ENCODE results near the gene ERMAP.
A peak's percentile ranks its signal among the peaks of the same experiment; 100 is the strongest.

Gene ERMAP

DNA sequence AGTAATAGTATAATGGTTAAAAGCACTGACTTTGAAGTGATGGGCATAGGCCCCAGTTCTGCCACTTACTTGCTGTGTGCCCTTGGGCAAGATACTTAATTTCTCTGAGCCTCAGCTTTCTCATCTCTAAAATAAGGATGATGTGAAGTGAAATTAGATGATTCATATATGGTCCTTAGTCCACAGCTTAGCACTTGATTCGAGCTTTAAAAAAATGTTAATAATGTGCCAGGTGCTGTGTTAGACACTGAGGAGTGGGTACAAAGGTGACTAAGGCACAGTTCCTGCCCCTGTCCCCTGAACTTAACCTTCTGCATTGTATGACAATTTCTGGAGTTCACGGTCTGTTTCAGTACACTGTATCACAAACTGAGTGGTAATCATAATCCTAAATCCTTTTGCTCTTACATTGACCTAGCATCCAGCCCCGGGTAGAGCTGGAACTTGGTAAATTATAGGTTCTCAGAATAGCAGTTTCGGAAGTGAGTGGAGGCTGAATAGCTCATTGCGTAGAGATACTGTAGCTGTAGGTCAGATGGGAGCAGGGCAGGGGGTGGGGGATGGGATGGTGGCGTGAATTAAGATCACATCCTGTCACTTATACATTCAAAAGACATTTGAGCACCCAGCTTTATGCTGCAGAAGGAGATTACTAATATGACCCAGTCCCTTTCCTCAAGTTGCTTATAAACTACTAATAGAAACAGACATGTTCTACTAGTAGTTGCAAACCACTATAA is 31.0 kb downstream of the ERMAP start:
- no peak overlapping the region for H3K27ac ChIP-seq
- TF ChIP-seq, protein P1, sequence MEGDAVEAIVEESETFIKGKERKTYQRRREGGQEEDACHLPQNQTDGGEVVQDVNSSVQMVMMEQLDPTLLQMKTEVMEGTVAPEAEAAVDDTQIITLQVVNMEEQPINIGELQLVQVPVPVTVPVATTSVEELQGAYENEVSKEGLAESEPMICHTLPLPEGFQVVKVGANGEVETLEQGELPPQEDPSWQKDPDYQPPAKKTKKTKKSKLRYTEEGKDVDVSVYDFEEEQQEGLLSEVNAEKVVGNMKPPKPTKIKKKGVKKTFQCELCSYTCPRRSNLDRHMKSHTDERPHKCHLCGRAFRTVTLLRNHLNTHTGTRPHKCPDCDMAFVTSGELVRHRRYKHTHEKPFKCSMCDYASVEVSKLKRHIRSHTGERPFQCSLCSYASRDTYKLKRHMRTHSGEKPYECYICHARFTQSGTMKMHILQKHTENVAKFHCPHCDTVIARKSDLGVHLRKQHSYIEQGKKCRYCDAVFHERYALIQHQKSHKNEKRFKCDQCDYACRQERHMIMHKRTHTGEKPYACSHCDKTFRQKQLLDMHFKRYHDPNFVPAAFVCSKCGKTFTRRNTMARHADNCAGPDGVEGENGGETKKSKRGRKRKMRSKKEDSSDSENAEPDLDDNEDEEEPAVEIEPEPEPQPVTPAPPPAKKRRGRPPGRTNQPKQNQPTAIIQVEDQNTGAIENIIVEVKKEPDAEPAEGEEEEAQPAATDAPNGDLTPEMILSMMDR (IDR thresholded peaks at IDR 0.05) = no peak
- DNase-seq (ENCODE audit: low spot score) = no peak
- H3K4me3 ChIP-seq = peak overlapping the region; percentile 97

DNA sequence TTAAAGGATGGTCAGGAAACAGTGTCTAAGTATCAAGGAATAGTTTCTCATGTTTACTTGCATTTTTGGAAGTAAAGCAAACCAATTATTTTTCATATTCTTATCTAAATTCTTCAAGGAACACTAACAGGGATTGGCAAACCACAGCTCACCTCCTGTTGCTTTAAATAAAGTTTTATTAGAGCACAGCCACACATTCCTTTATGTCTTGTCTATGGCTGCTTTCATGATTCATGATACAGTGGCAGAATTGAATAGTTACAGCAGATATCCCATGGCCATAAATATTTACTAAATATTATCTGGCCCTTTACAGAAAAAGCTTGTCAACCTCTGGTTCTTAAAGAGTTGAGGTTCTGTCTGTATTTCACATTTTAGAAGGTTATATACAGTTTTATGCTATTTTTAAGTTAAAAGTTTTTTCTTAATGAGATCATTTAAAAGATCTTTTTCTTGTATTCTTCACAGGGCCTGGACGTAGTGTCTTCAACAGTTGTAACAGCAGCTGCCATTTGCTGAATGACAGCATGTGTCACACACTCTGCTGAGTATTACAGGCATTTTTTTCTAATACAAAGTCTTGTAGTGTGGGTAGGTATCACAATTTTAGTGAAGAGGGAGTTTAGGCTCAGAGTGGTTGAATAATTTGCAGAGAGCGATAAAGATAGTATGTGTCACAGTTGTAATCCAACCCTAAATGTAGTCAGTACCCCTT is 32.1 kb downstream of the ERMAP start:
- TF ChIP-seq, protein P1 (IDR thresholded peaks at IDR 0.05) = no peak
- DNase-seq (ENCODE audit: low spot score) = no peak
- no peak overlapping the region for H3K27ac ChIP-seq
- H3K4me3 ChIP-seq = no peak overlapping the region

DNA sequence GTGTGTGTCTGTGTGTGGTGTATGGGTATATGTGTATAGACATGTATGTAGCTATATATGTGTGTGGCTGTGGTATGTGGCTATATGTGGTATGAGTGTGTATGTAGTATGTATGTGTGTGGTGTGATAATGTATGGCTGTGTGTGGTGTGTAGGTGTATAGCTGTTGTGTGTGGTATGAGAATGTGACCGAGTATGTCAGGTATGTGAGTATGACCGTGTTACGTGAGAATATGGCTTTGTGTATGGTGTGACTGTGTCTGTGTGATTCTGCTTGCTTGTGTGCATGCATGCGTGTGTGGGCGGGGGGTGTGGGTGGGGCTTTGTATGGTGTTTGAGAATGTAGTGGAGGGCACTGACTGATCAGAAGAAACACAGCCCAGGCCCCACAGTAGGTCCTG is 33.0 kb downstream of the ERMAP start:
- H3K27ac ChIP-seq = no peak overlapping the region
- no peak for DNase-seq (ENCODE audit: low spot score)
- TF ChIP-seq, protein P1 (IDR thresholded peaks at IDR 0.05) = no peak
- H3K4me3 ChIP-seq = no peak overlapping the region

DNA sequence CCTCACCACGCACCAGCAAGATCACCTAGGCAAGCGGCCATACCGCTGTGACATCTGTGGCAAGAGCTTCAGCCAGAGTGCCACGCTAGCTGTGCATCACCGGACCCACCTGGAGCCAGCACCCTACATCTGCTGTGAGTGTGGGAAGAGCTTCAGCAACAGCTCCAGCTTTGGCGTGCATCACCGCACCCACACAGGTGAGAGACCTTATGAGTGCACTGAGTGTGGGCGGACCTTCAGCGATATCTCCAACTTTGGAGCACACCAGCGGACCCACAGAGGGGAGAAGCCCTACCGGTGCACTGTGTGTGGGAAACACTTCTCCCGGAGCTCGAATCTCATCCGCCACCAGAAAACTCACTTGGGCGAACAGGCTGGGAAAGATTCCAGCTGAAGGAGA is 34.5 kb downstream of the ERMAP start:
- DNase-seq (ENCODE audit: low spot score) = no peak
- TF ChIP-seq, protein P1 (IDR thresholded peaks at IDR 0.05) = no peak
- Histone ChIP-seq H3K27ac (no peak overlapping the region), H3K4me3 (no peak overlapping the region)

DNA sequence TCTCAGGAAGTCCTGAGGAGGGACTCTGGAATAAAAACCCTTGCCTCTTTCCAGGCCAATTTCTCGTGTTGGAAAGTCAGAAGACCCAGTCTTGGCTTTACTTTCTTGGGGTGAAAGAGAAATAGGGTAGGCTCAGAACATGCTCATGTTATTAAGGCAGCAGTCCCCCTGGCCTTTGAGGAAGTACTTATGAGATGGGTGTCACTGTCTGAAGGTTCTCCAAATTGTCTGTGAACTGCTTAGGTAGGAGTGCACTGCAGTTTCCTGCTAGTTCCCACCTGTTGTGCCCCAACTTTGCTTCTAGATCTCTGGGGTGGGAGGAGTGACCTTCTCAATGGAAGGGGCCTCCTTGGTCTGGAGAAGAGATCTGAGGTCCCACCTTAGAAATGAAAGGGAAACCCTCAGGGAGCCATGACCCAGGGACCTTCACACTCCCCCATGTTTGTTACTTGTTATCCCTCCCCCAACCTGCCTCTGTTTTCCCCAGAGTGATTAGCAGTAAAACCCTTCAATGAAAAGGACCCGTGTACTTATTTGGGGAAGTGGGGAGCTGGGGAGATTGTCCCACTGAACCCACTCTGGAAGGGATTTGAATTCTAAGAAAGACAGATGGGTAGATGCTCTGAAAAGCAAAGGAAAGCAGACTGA is 35.2 kb downstream of the ERMAP start:
- no peak overlapping the region for H3K27ac ChIP-seq
- no peak for DNase-seq (ENCODE audit: low spot score)
- H3K4me3 ChIP-seq = no peak overlapping the region
- TF ChIP-seq, protein P1 (IDR thresholded peaks at IDR 0.05) = no peak

DNA sequence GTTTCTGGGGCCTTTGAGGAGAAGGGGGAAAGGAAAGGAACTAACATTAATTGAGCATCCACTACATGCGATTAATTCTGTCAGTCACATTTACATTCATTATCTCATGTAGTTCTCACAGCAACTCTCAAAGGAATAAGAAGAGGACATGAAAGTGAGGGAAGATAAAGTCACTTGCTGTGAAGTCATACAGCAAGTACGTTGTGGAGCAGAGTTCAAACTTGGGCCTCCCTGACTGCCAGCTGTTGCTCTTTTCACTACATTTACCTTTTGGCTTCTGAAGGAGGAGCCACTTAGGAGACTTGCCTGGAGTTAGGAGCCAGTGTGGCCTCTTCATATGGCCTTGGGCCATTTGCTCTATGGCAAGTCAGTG is 35.7 kb downstream of the ERMAP start:
- Histone ChIP-seq H3K4me3 (no peak overlapping the region), H3K27ac (no peak overlapping the region)
- DNase-seq (ENCODE audit: low spot score) = no peak
- TF ChIP-seq, protein P1 (IDR thresholded peaks at IDR 0.05) = no peak
